Mammary epithelial cell (primary cell): ENCODE results near the gene AGAP5.

Source experiments
- EZH2 ChIP-seq: IDR thresholded peaks from 2 replicates; pipeline ENCODE4 v1.6.1; 2012; ENCODE audit warnings: low read length, inconsistent platforms, borderline replicate concordance
- TF ChIP-seq, protein P1 (sequence below), 2 donors: IDR thresholded peaks in 1 of 2; conservative IDR thresholded peaks in 1 of 2; 2 replicates each; pipeline ENCODE4 v1.5.1; 2011 to 2012; ENCODE audit warnings: inconsistent platforms in 2 of 2, low read length in 2 of 2, mild to moderate bottlenecking in 2 of 2, control low read depth in 1 of 2, low read depth in 1 of 2; ENCODE audit not compliant: insufficient read depth in 1 of 2; ENCODE audit errors: extremely low read depth in 1 of 2

DNA sequence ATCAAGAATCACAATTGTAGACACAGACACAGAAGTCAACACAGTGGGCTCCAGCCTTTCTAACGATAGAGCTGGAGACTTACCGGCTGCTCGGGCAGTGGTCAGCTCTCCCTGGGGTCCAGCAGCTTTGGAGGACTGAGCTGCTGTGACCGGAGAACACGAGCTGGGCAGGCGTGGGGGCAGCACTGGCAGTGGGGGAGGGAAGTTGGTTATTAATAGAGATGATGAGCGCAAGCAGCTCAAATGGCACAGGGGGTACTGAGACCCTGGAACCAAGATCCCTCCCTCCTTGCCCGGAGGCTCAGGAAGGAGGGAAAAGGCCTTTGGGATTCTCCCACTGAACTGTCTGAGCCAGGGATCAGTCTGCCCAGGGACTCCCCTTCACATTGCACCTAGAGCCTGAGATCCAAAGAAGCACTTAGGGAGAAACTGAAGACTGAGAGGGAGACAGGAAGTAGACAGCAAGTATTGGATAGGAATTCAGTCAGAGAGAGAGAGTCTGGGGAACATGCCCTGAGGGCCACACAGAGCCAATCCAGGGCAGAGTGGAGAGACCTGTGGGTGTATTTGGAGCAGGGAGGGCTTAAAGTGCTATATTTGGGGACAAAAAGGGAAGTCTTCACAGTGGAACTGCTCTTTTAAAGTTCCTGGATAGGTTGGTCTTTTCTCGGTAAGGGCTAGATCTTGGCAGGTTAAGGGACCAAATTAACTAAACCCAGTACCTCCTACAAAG lies 56.4 kb downstream of the AGAP5 start, which contains the start of gene MYOZ1:
- TF ChIP-seq, protein P1, sequence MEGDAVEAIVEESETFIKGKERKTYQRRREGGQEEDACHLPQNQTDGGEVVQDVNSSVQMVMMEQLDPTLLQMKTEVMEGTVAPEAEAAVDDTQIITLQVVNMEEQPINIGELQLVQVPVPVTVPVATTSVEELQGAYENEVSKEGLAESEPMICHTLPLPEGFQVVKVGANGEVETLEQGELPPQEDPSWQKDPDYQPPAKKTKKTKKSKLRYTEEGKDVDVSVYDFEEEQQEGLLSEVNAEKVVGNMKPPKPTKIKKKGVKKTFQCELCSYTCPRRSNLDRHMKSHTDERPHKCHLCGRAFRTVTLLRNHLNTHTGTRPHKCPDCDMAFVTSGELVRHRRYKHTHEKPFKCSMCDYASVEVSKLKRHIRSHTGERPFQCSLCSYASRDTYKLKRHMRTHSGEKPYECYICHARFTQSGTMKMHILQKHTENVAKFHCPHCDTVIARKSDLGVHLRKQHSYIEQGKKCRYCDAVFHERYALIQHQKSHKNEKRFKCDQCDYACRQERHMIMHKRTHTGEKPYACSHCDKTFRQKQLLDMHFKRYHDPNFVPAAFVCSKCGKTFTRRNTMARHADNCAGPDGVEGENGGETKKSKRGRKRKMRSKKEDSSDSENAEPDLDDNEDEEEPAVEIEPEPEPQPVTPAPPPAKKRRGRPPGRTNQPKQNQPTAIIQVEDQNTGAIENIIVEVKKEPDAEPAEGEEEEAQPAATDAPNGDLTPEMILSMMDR (conservative IDR thresholded peaks at IDR 0.05 in 1 of 2, IDR thresholded peaks at IDR 0.05 in 1 of 2; ENCODE audit: extremely low read depth in 1 of 2, insufficient read depth in 1 of 2, low read depth in 1 of 2, low read length in 2 of 2), result no peak
- TF ChIP-seq EZH2, result no peak
